ENCODE measurements around the gene BCL11A.

BCL11A gene

GRCh38 chr2:60480089-60480773, 73.2 kb downstream of the BCL11A start:
- DNase-seq = no peak

- no peak for DNase-seq
Measured at GRCh38 chr2:60479226-60480088, 74.0 kb downstream of the BCL11A start.

GRCh38 chr2:60478660-60479059, 74.8 kb downstream of the BCL11A start:
- DNase-seq = no peak

GRCh38 chr2:60476206-60476954, 77.1 kb downstream of the BCL11A start:
- no peak for DNase-seq

GRCh38 chr2:60475123-60475830, 78.2 kb downstream of the BCL11A start:
- no peak for DNase-seq

- DNase-seq = no peak
Measured at GRCh38 chr2:60474301-60474700, 79.2 kb downstream of the BCL11A start.

GRCh38 chr2:60473546-60473945, 79.9 kb downstream of the BCL11A start:
- no peak for DNase-seq

GRCh38 chr2:60472663-60473289, 80.7 kb downstream of the BCL11A start:
- DNase-seq = no peak

- no peak for DNase-seq
Measured at GRCh38 chr2:60472041-60472440, 81.4 kb downstream of the BCL11A start.

GRCh38 chr2:60470340-60470739, 83.1 kb downstream of the BCL11A start:
- peak; percentile 14 for DNase-seq

GRCh38 chr2:60469536-60470317, 83.7 kb downstream of the BCL11A start:
- no peak for DNase-seq

GRCh38 chr2:60468382-60469085, 84.9 kb downstream of the BCL11A start:
- DNase-seq = no peak

GRCh38 chr2:60466161-60466702, 87.2 kb downstream of the BCL11A start:
- DNase-seq = no peak

- no peak for DNase-seq
Measured at GRCh38 chr2:60465736-60466135, 87.7 kb downstream of the BCL11A start.

- DNase-seq = no peak
Measured at GRCh38 chr2:60463249-60463648, 90.2 kb downstream of the BCL11A start.

GRCh38 chr2:60461421-60462108, 91.9 kb downstream of the BCL11A start:
- no peak for DNase-seq

- no peak for DNase-seq
Measured at GRCh38 chr2:60460577-60461420, 92.7 kb downstream of the BCL11A start.

- no peak for DNase-seq
Measured at GRCh38 chr2:60459851-60460250, 93.6 kb downstream of the BCL11A start.
